Hepatocyte (in vitro differentiated cells): ENCODE data around the gene PTPRD. TPM values are rescaled to one million over a fixed set of nuclear protein-coding genes. Genes with fewer than 3 reads are reported as not detected.
A peak's percentile ranks its signal among the peaks of the same experiment; 100 is the strongest.

Experiments used
- DNase-seq: peaks from one replicate; pipeline ENCODE4 v3.0.0-alpha.2; 2016; ENCODE audit warnings: low spot score
- H2AFZ ChIP-seq: fragments of 200-600 bp; sonication (generic); 2 replicates; pipeline ENCODE4 v1.6.0; 2016; ENCODE audit warnings: antibody characterized with exemption, mild to moderate bottlenecking
- H3K27ac ChIP-seq: fragments of 200-600 bp; sonication (generic); 2 replicates; pipeline ENCODE4 v1.5.1; 2016; ENCODE audit warnings: mild to moderate bottlenecking
- H3K27me3 ChIP-seq: fragments of 200-600 bp; sonication (generic); 2 replicates; pipeline ENCODE4 v1.6.1; 2016
- H3K36me3 ChIP-seq: fragments of 200-600 bp; sonication (generic); replicated peaks from 2 replicates; pipeline ENCODE4 v1.5.1; 2016; ENCODE audit warnings: low read depth; ENCODE audit not compliant: insufficient read depth
- H3K4me1 ChIP-seq: fragments of 200-600 bp; sonication (generic); 2 replicates; pipeline ENCODE4 v1.5.1; 2016; ENCODE audit warnings: mild to moderate bottlenecking, moderate library complexity; ENCODE audit not compliant: insufficient read depth
- H3K4me2 ChIP-seq: fragments of 200-600 bp; sonication (generic); 2 replicates; pipeline ENCODE4 v1.6.0; 2016
- H3K4me3 ChIP-seq: fragments of 200-600 bp; sonication (generic); 2 replicates; pipeline ENCODE4 v1.5.1; 2016; ENCODE audit warnings: mild to moderate bottlenecking
- H3K79me2 ChIP-seq: fragments of 200-600 bp; sonication (generic); 2 replicates; pipeline ENCODE4 v1.6.0; 2017; ENCODE audit warnings: mild to moderate bottlenecking
- H3K9me2 ChIP-seq: fragments of 200-600 bp; sonication (generic); replicated peaks from 2 replicates; pipeline ENCODE4 v1.6.0; 2017; ENCODE audit warnings: mild to moderate bottlenecking; ENCODE audit not compliant: insufficient read depth
- H3K9me3 ChIP-seq: fragments of 200-600 bp; sonication (generic); 2 replicates; pipeline ENCODE4 v1.5.1; 2016; ENCODE audit warnings: low read depth, mild to moderate bottlenecking
- H4K20me1 ChIP-seq: fragments of 200-600 bp; sonication (generic); 2 replicates; pipeline ENCODE4 v1.6.0; 2016; ENCODE audit warnings: mild to moderate bottlenecking; ENCODE audit not compliant: insufficient read depth, poor library complexity, severe bottlenecking
- CTCF ChIP-seq: fragments of 200-600 bp; sonication (generic); IDR thresholded peaks from 2 replicates; pipeline ENCODE4 v1.5.1; 2016; ENCODE audit warnings: antibody characterized with exemption, mild to moderate bottlenecking; ENCODE audit not compliant: poor library complexity
- EZH2 ChIP-seq: fragments of 200-600 bp; sonication (generic); IDR thresholded peaks from 2 replicates; pipeline ENCODE4 v1.6.1; 2016; ENCODE audit warnings: antibody characterized with exemption, mild to moderate bottlenecking, borderline replicate concordance
- EZH2phosphoT487 ChIP-seq: fragments of 200-600 bp; sonication (generic); IDR thresholded peaks from one replicate; pipeline ENCODE4 v1.6.1; 2018; ENCODE audit warnings: antibody characterized with exemption, mild to moderate bottlenecking, low read depth, moderate library complexity; ENCODE audit not compliant: unreplicated experiment, severe bottlenecking
- WGBS: methylation state at CpG from one replicate; pipeline ENCODE4 v1.1.6; 2016; ENCODE audit warnings: low lambda C conversion rate; ENCODE audit errors: missing lambda C conversion rate; 5-methylcytosine and 5-hydroxymethylcytosine counted together
- polyA plus RNA-seq: library from polyadenylated mRNA; unstranded; fragments of >200 nt; fragmentation: Nextera tagmentation; extraction: Ambion mirVana; gene quantifications from 2 replicates; pipeline ENCODE4 v1.2.1, GENCODE V29; 2016
- total RNA-seq: library from RNA; depleted of rRNA; stranded (reverse); fragments of >200 nt; gene quantifications from 2 replicates; pipeline ENCODE4 v1.2.3, GENCODE V29; 2014

The PTPRD gene
- total and polyA plus RNA-seq, 2 experiments from 2014 or later = 6.5 to 77.6 TPM

GRCh38 chr9:8860086-8860485, 1752.7 kb downstream of the PTPRD start:
- H3K79me2 ChIP-seq = peaks cover 10% of the 10 kb centered on the region
- no peaks in the 10 kb centered on the region for H4K20me1 ChIP-seq
- H3K4me3 ChIP-seq = no peak overlapping the region
- no peak overlapping the region for H3K27ac ChIP-seq
- no peak overlapping the region for H2AFZ ChIP-seq
- H3K4me1 ChIP-seq = peaks cover 6% of the 10 kb centered on the region
- no peaks in the 10 kb centered on the region for H3K9me2 ChIP-seq
- H3K36me3 ChIP-seq = no peaks in the 10 kb centered on the region
- H3K4me2 ChIP-seq = no peak overlapping the region
- no peaks in the 10 kb centered on the region for H3K9me3 ChIP-seq
- no peak for DNase-seq
- TF ChIP-seq EZH2 = no peak
- no peak for TF ChIP-seq CTCF
- no peak for TF ChIP-seq EZH2phosphoT487
- peaks cover 13% of the 10 kb centered on the region for H3K27me3 ChIP-seq

DNA sequence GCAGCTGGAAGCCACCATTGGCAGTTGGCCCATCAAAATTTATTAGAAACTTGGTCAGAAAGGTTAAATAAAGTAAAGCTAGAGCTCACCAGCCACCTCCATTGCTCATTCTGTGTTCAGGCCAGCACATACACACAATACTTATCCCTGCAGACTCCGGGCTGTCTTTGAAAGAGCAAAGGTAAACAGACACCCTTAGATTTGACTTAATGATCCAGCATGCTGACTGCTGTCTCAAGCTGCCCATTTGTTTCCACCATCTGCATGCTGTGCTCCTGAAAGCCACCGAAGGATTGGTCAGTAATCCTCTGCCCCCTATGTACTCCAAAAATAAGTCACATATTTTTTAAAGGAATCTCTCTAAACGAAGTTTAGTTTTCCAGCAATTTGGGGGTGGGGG, 1753.4 kb downstream of the PTPRD start:
- no peak overlapping the region for H2AFZ ChIP-seq
- H3K4me2 ChIP-seq = peak overlapping the region; percentile 89

GRCh38 chr9:8858596-8859161, 1754.1 kb downstream of the PTPRD start:
- peak; percentile 20 for DNase-seq
- no peaks in the 10 kb centered on the region for H3K9me2 ChIP-seq
- H3K4me1 ChIP-seq = peaks cover 6% of the 10 kb centered on the region
- H3K9me3 ChIP-seq = no peaks in the 10 kb centered on the region
- WGBS = 25% methylated on average over 26 of the region's 27 CpGs
- peak overlapping the region; percentile 61 for H3K4me3 ChIP-seq
- no peaks in the 10 kb centered on the region for H4K20me1 ChIP-seq
- peak overlapping the region; percentile 89 for H3K4me2 ChIP-seq
- no peaks in the 10 kb centered on the region for H3K36me3 ChIP-seq
- no peak overlapping the region for H3K27ac ChIP-seq
- peaks cover 17% of the 10 kb centered on the region for H3K79me2 ChIP-seq
- TF ChIP-seq EZH2phosphoT487 = no peak
- TF ChIP-seq CTCF = no peak
- no peak for TF ChIP-seq EZH2
- peaks cover 13% of the 10 kb centered on the region for H3K27me3 ChIP-seq
- H2AFZ ChIP-seq = peak overlapping the region; percentile 95

More for the DNA sequence above, 1753.4 kb downstream of the PTPRD start:
- H3K4me1 ChIP-seq = peaks cover 6% of the 10 kb centered on the region
- no peak for DNase-seq
- WGBS = 32% methylated on average over 3 of the region's 3 CpGs
- peaks cover 10% of the 10 kb centered on the region for H3K79me2 ChIP-seq
- H3K9me2 ChIP-seq = no peaks in the 10 kb centered on the region
- no peaks in the 10 kb centered on the region for H3K36me3 ChIP-seq
- no peak overlapping the region for H3K27ac ChIP-seq
- H3K27me3 ChIP-seq = peaks cover 13% of the 10 kb centered on the region
- TF ChIP-seq CTCF = no peak
- no peaks in the 10 kb centered on the region for H3K9me3 ChIP-seq
- no peak overlapping the region for H3K4me3 ChIP-seq
- no peaks in the 10 kb centered on the region for H4K20me1 ChIP-seq
